ENCODE data around the gene FAM151A.

The FAM151A gene

DNA sequence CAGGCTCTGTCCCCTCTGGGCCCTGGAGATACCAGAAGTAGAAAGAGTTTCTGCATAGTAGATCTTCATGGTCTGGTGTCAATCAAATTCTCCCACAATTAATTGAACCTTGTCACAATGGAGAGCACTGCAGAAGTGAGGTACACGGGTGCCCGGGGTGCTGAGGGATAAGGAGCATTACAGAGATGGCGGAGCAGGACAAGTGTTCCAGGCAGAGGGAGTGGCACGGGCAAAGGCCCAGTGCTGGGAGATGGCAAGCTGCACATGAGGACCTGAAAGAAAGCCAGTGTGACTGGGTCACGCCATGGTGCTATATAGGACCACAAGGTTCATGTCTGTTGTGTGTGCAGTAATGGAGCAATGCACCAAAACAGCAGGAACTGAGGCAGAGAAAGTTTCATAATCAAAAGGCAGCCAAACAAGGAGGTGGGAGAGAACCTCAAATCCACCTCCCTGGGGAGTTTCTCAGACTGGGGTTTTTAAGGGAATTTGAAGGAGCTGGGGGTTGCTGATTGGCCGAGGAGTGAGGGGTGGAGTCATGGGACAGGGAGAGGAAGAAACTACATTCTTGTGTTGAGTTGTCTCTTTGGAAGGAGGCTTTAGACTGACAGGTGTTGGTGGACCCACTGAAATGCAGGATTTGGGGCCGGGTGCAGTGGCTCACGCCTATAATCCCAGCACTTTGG is 47.6 kb downstream of the FAM151A start:
- Histone ChIP-seq H4K20me1 (ENCODE audit: low read depth, low read length) (no peaks in the 10 kb centered on the region), H3K36me3 (ENCODE audit: low read length) (no peaks in the 10 kb centered on the region), H3K4me2 (ENCODE audit: low read depth, low read length, poor library complexity, severe bottlenecking) (no peak overlapping the region), H3K9ac (ENCODE audit: low read length) (no peak overlapping the region), H3K79me2 (ENCODE audit: insufficient read depth, low read length) (no peaks in the 10 kb centered on the region), H3K9me3 (ENCODE audit: insufficient read depth, low read length) (no peaks in the 10 kb centered on the region), H2AFZ (ENCODE audit: low read depth, low read length, severe bottlenecking) (no peak overlapping the region), H3K9me2 (replicated peaks; ENCODE audit: insufficient read depth, low read length) (no peaks in the 10 kb centered on the region), H3K27me3 (ENCODE audit: low read length) (no peaks in the 10 kb centered on the region), H3K4me3 (ENCODE audit: insufficient read depth, low read length, poor library complexity, severe bottlenecking) (no peak overlapping the region), H3F3A (ENCODE audit: insufficient read depth) (no peaks in the 10 kb centered on the region), H3K27ac (ENCODE audit: low read depth, low read length) (no peak overlapping the region)
- TF ChIP-seq, protein P1, sequence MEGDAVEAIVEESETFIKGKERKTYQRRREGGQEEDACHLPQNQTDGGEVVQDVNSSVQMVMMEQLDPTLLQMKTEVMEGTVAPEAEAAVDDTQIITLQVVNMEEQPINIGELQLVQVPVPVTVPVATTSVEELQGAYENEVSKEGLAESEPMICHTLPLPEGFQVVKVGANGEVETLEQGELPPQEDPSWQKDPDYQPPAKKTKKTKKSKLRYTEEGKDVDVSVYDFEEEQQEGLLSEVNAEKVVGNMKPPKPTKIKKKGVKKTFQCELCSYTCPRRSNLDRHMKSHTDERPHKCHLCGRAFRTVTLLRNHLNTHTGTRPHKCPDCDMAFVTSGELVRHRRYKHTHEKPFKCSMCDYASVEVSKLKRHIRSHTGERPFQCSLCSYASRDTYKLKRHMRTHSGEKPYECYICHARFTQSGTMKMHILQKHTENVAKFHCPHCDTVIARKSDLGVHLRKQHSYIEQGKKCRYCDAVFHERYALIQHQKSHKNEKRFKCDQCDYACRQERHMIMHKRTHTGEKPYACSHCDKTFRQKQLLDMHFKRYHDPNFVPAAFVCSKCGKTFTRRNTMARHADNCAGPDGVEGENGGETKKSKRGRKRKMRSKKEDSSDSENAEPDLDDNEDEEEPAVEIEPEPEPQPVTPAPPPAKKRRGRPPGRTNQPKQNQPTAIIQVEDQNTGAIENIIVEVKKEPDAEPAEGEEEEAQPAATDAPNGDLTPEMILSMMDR (IDR thresholded peaks at IDR 0.05; ENCODE audit: insufficient read depth, low read length, poor library complexity, severe bottlenecking), result no peak
- TF ChIP-seq EZH2phosphoT487 (conservative IDR thresholded peaks at IDR 0.05; ENCODE audit: low read length), result no peak

DNA sequence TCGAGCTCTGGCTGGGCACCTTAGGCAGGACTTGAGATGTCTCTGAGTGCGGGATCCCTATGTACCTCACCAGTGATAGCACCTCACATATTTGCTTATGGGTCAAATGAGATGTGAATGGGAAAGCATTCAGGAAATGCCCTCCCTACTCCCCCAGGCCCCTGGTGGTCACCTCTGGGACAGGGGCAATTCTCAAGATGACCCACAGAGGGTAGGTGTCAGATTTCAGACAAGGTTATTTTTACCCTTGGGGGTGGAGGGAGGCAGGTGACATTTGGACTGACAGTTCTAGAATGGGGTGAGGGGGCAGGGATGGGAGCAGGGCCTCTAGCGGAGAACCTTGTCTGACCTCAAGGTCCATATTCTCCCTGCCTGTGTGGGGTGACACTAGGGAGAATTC is 48.2 kb downstream of the FAM151A start:
- no peak for TF ChIP-seq EZH2phosphoT487 (conservative IDR thresholded peaks at IDR 0.05; ENCODE audit: low read length)
- TF ChIP-seq, protein P1 (IDR thresholded peaks at IDR 0.05; ENCODE audit: insufficient read depth, low read length, poor library complexity, severe bottlenecking), result no peak
- Histone ChIP-seq H3K9ac (ENCODE audit: low read length) (no peak overlapping the region), H3K79me2 (ENCODE audit: insufficient read depth, low read length) (no peaks in the 10 kb centered on the region), H3K9me2 (replicated peaks; ENCODE audit: insufficient read depth, low read length) (no peaks in the 10 kb centered on the region), H3K9me3 (ENCODE audit: insufficient read depth, low read length) (no peaks in the 10 kb centered on the region), H3K27me3 (ENCODE audit: low read length) (no peaks in the 10 kb centered on the region), H3K4me3 (ENCODE audit: insufficient read depth, low read length, poor library complexity, severe bottlenecking) (no peak overlapping the region), H3F3A (ENCODE audit: insufficient read depth) (no peaks in the 10 kb centered on the region), H2AFZ (ENCODE audit: low read depth, low read length, severe bottlenecking) (no peak overlapping the region), H3K4me2 (ENCODE audit: low read depth, low read length, poor library complexity, severe bottlenecking) (no peak overlapping the region), H3K27ac (ENCODE audit: low read depth, low read length) (no peak overlapping the region), H3K36me3 (ENCODE audit: low read length) (no peaks in the 10 kb centered on the region), H4K20me1 (ENCODE audit: low read depth, low read length) (no peaks in the 10 kb centered on the region)

DNA sequence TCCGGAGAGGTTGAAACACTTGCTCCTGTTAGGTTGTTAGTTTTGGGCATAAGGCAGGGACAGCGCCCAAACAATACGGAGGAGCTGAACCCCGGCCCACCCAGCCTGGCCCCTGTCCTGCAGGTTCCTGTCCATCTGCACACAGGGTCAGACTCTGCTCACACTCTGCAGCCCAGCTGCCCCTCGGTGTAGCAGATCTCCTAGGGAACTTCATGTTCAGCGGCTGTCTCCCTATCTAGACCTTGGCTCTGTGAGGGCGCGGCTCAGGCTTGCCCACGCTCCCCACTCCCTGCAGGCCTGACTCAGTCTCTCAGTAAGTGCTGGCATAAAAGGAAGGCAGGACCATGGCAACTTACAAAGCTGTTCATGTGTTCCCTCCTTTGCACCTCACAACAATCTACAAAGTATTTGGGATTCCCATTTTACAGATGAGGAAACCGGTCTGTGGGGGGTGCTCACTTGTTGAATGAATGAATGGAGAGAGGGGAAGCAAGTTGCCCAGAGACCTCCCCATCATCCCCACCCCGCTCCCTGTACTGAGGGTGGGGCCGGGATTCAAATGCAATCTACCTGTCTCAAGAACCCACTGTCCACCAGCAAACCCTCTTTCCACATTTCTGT is 49.1 kb downstream of the FAM151A start:
- no peaks in the 10 kb centered on the region for H3K36me3 ChIP-seq (ENCODE audit: low read length)
- H3K27ac ChIP-seq (ENCODE audit: low read depth, low read length), result no peak overlapping the region
- no peaks in the 10 kb centered on the region for H3K9me3 ChIP-seq (ENCODE audit: insufficient read depth, low read length)
- TF ChIP-seq EZH2phosphoT487 (conservative IDR thresholded peaks at IDR 0.05; ENCODE audit: low read length), result no peak
- TF ChIP-seq, protein P1 (IDR thresholded peaks at IDR 0.05; ENCODE audit: insufficient read depth, low read length, poor library complexity, severe bottlenecking), result no peak
- no peaks in the 10 kb centered on the region for H3K9me2 ChIP-seq (replicated peaks; ENCODE audit: insufficient read depth, low read length)
- no peaks in the 10 kb centered on the region for H4K20me1 ChIP-seq (ENCODE audit: low read depth, low read length)
- H3K9ac ChIP-seq (ENCODE audit: low read length), result no peak overlapping the region
- no peaks in the 10 kb centered on the region for H3K27me3 ChIP-seq (ENCODE audit: low read length)
- H3K79me2 ChIP-seq (ENCODE audit: insufficient read depth, low read length), result no peaks in the 10 kb centered on the region
- no peak overlapping the region for H3K4me2 ChIP-seq (ENCODE audit: low read depth, low read length, poor library complexity, severe bottlenecking)
- H2AFZ ChIP-seq (ENCODE audit: low read depth, low read length, severe bottlenecking), result no peak overlapping the region
- no peaks in the 10 kb centered on the region for H3F3A ChIP-seq (ENCODE audit: insufficient read depth)
- H3K4me3 ChIP-seq (ENCODE audit: insufficient read depth, low read length, poor library complexity, severe bottlenecking), result no peak overlapping the region
